ENCODE results near the gene NPM3. TPM values are rescaled to one million over a fixed set of nuclear protein-coding genes. Genes with fewer than 3 reads are reported as not detected.

Gene NPM3
- total and polyA plus RNA-seq, 2 of the 8 experiments (the other 6 are each of a cell fraction or from before 2014, with no cell fraction given) = 127 to 175 TPM

- H2BK120ac ChIP-seq (replicated peaks; ENCODE audit: low read depth, low read length) = no peak overlapping the region
- H3K4ac ChIP-seq (replicated peaks; ENCODE audit: insufficient read length, low read depth, low read length) = no peak overlapping the region
- peaks cover 26 to 84% (median 66%) of the 10 kb centered on the region in 4 experiments for H3K36me3 ChIP-seq (ENCODE audit: control insufficient read depth in 2 of 4, insufficient read depth in 4 of 4, low read length in 3 of 4)
- H4K8ac ChIP-seq (ENCODE audit: extremely low read depth, insufficient read depth, low read length) = no peak overlapping the region; the same call in 1 of the 2 replicates
- FAIRE-seq (no peak), DNase-seq (ENCODE audit: low read depth in 1 of 2, low spot score in 2 of 2) (no peak)
- WGBS, 2 experiments (ENCODE audit: extremely low coverage in 1 of 2, insufficient coverage in 1 of 2, insufficient read length in 1 of 2, insufficient replicate concordance in 2 of 2, low coverage in 1 of 2, low lambda C conversion rate in 2 of 2, missing lambda C conversion rate in 1 of 2) = 95% methylated on average over 7 of the region's 7 CpGs; no CpG with 5 or more reads in 1 of the 2 experiments
- no peaks in the 10 kb centered on the region for H3K4me1 ChIP-seq (replicated peaks in 1 of 4; ENCODE audit: control insufficient read depth in 3 of 4, insufficient read depth in 4 of 4, low read length in 3 of 4)
- no peak overlapping the region for H4K5ac ChIP-seq (ENCODE audit: insufficient read length, low read depth, low read length)
- TF ChIP-seq BCL11A (IDR thresholded peaks at IDR 0.05; ENCODE audit: low read depth in 2 of 2, low read length in 2 of 2) = no peak
- no peak for TF ChIP-seq SIN3A (conservative IDR thresholded peaks at IDR 0.05 in 1 of 2, IDR thresholded peaks at IDR 0.05 in 1 of 2; ENCODE audit: low read depth in 1 of 2, low read length in 2 of 2)
- no peak for TF ChIP-seq GTF2F1 (IDR thresholded peaks at IDR 0.05; ENCODE audit: borderline replicate concordance, low read depth, low read length)
- no peak for TF ChIP-seq CHD1 (IDR thresholded peaks at IDR 0.05; ENCODE audit: low read depth, low read length)
- TF ChIP-seq ATF3 (IDR thresholded peaks at IDR 0.05; ENCODE audit: insufficient read depth, low read depth, low read length) = no peak
- TF ChIP-seq MAFK (IDR thresholded peaks at IDR 0.05; ENCODE audit: low read depth, low read length) = no peak
- TF ChIP-seq RNF2 (IDR thresholded peaks at IDR 0.05; ENCODE audit: borderline replicate concordance, low read depth, low read length, missing control alignments, poor library complexity, severe bottlenecking) = no peak
- no peak for TF ChIP-seq TAF1 (IDR thresholded peaks at IDR 0.05; ENCODE audit: low read depth, low read length)
- TF ChIP-seq CREB1 (IDR thresholded peaks at IDR 0.05) = no peak
- no peak for TF ChIP-seq ZNF274 (IDR thresholded peaks at IDR 0.05; ENCODE audit: borderline replicate concordance, extremely low read depth, low read length)
- no peak for TF ChIP-seq RXRA (IDR thresholded peaks at IDR 0.05; ENCODE audit: insufficient read depth, low read depth, low read length)
- no peak for TF ChIP-seq RAD21 (IDR thresholded peaks at IDR 0.05 in 1 of 2, conservative IDR thresholded peaks at IDR 0.05 in 1 of 2; ENCODE audit: low read depth in 2 of 2, low read length in 2 of 2)
- no peak for TF ChIP-seq SUZ12 (IDR thresholded peaks at IDR 0.05; ENCODE audit: low read length)
- no peak overlapping the region for H3K23ac ChIP-seq (ENCODE audit: insufficient read length)
- H2AK5ac ChIP-seq (ENCODE audit: low read depth, low read length) = no peak overlapping the region
- H3K27me3 ChIP-seq (replicated peaks in 1 of 4; ENCODE audit: control insufficient read depth in 3 of 4, extremely low read depth in 1 of 4, insufficient read depth in 3 of 4, low read length in 3 of 4) = no peaks in the 10 kb centered on the region
- H4K91ac ChIP-seq (replicated peaks; ENCODE audit: insufficient read length, low read length) = no peak overlapping the region
- H3K4me3 ChIP-seq (ENCODE audit: extremely low read depth in 1 of 4, insufficient read depth in 2 of 4, low read depth in 3 of 4, low read length in 4 of 4) = no peak overlapping the region
- no peak overlapping the region for H2BK20ac ChIP-seq (ENCODE audit: low read length)
- no peak overlapping the region for H3K9ac ChIP-seq (replicated peaks in 1 of 4; ENCODE audit: extremely low read depth in 1 of 4, low read depth in 3 of 4, low read length in 3 of 4)
- H3K4me2 ChIP-seq (ENCODE audit: insufficient read depth in 1 of 2, low read depth in 2 of 2, low read length in 2 of 2) = no peak overlapping the region
- CTCF ChIA-PET (ENCODE audit: partially characterized antibody) = interaction anchor here (0.7 to 1.2 kb wide), 4 partner anchors 8 to 187 kb away, joined by 3 read pairs; no protein-coding TSS in a partner anchor
- no peak overlapping the region for H3K14ac ChIP-seq (ENCODE audit: insufficient read length)
- H2AFZ ChIP-seq (ENCODE audit: low read length) = no peak overlapping the region
- no peaks in the 10 kb centered on the region for H3K9me3 ChIP-seq (ENCODE audit: insufficient read depth in 2 of 2, low read depth in 1 of 2, low read length in 1 of 2)
- no peaks in the 10 kb centered on the region for H3K23me2 ChIP-seq (ENCODE audit: low read depth, low read length)
- no peaks in the 10 kb centered on the region; a peak in 1 of 4 replicates for H3K79me2 ChIP-seq (ENCODE audit: control insufficient read depth in 1 of 2, insufficient read depth in 2 of 2, low read length in 2 of 2)
- H3K27ac ChIP-seq (ENCODE audit: low read depth, low read length) = no peak overlapping the region
- H4K20me1 ChIP-seq (replicated peaks in 1 of 2; ENCODE audit: control insufficient read depth in 1 of 2, insufficient read depth in 2 of 2, low read length in 2 of 2) = peaks cover 3 to 4% of the 10 kb centered on the region in 2 experiments
- no peak overlapping the region for H2BK12ac ChIP-seq (ENCODE audit: low read depth, low read length)
- no peak overlapping the region for H2BK15ac ChIP-seq (ENCODE audit: low read length)
- no peak overlapping the region for H3K18ac ChIP-seq (ENCODE audit: extremely low read depth, low read length)
- no peaks in the 10 kb centered on the region for H3K79me1 ChIP-seq (ENCODE audit: low read depth, low read length)
- H2BK5ac ChIP-seq (ENCODE audit: low read depth, low read length) = no peak overlapping the region
- POLR2A ChIA-PET (ENCODE audit: partially characterized antibody) = no interaction called here
- H3K56ac ChIP-seq (replicated peaks; ENCODE audit: insufficient read length, low read depth, low read length) = no peak overlapping the region
These were observed 6.4 kb upstream of the NPM3 start for GRCh38 chr10:101789686-101790085.

Data from H1 (cell line).